Suprapubic skin (tissue), 4 donors: ENCODE measurements around the gene CHI3L1. TPM values are rescaled to one million over a fixed set of nuclear protein-coding genes. Genes with fewer than 3 reads are reported as not detected.

ENCODE experiments used
- DNase-seq, 2 donors: peaks; one replicate each; pipeline ENCODE4 v3.0.0-alpha.2; 2019; ENCODE audit warnings: low spot score in 2 of 2
- H3K27ac ChIP-seq: fragments of 200-600 bp; sonication (generic); one replicate; pipeline ENCODE4 v1.5.1; 2019
- H3K27me3 ChIP-seq: fragments of 200-600 bp; sonication (generic); one replicate; pipeline ENCODE4 v1.5.1; 2019
- H3K36me3 ChIP-seq: fragments of 200-600 bp; sonication (generic); one replicate; pipeline ENCODE4 v1.5.1; 2019
- H3K4me1 ChIP-seq: fragments of 200-600 bp; sonication (generic); one replicate; pipeline ENCODE4 v1.5.1; 2019
- H3K4me3 ChIP-seq: fragments of 200-600 bp; sonication (generic); one replicate; pipeline ENCODE4 v1.5.1; 2019; ENCODE audit warnings: mild to moderate bottlenecking
- H3K9me3 ChIP-seq: fragments of 200-600 bp; sonication (generic); one replicate; pipeline ENCODE4 v1.5.1; 2019
- CTCF ChIP-seq, 2 donors: fragments of 200-600 bp in 1 of 2; fragments of 450-650 bp in 1 of 2; sonication (generic) in 1 of 2; IDR thresholded peaks; one replicate each; pipeline ENCODE4 v1.5.1; 2016 to 2019; ENCODE audit warnings: antibody characterized with exemption in 2 of 2, mild to moderate bottlenecking in 1 of 2, moderate library complexity in 1 of 2
- EP300 ChIP-seq: sonication (generic); formaldehyde crosslinking; IDR thresholded peaks from one replicate; pipeline ENCODE4 v1.6.1; 2017; ENCODE audit warnings: antibody characterized with exemption
- POLR2A ChIP-seq, 2 donors: fragments of 450-650 bp; IDR thresholded peaks; one replicate each; pipeline ENCODE4 v1.6.1; 2017; ENCODE audit warnings: antibody characterized with exemption in 2 of 2, mild to moderate bottlenecking in 2 of 2, moderate library complexity in 2 of 2
- POLR2AphosphoS5 ChIP-seq, 3 donors: sonication (generic); formaldehyde crosslinking; IDR thresholded peaks; one replicate each; pipeline ENCODE4 v1.6.1; 2017; ENCODE audit warnings: antibody characterized with exemption in 3 of 3
- WGBS: methylation state at CpG from one replicate; pipeline ENCODE4 v1.1.5; 2018; 5-methylcytosine and 5-hydroxymethylcytosine counted together
- total RNA-seq, 4 donors: library from RNA; depleted of rRNA; stranded (reverse); fragments of >200 nt; gene quantifications; one replicate each; pipeline ENCODE4 v1.1.0, GENCODE V29; 2016

CHI3L1 gene
- total RNA-seq, 4 donors from 2014 or later = 100 to 257 (median 128) TPM

DNA sequence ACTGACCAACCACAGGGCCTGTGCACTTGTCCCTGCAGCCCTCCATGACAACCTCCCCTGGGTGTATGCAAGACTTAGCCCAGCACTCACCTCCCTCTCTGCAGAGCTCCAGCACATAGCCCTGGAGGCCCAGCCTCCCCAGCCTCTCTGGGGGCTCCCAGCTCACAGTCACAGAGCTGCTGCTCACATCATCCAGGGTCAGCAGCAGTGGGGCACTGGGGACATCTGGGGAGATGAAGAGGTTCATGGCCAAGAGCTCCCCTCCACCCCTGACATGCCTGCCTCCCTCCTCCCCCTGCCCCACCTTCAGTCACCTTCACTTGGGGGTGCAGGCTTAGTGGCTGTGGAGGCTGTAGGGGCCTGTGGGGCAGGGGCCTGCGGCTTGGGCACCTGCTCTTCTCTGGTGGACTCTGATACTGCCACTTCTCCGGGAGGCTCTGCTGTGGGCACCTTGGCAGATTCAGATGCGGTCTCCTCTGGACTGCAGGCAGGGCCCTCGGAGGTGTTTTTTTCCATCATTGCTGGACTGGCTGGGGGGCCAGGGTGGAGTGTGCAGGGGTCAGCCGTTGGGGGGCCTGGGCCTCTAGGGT lies 11.2 kb downstream of the CHI3L1 start, which contains the start of gene MYBPH:
Gene MYBPH, minus strand, starts transcription at position 590 of the 590 bp plus-strand sequence. Its CDS starts 71 bp downstream, at position 519.
- no peaks in the 10 kb centered on the region for H3K36me3 ChIP-seq
- DNase-seq = peak in 1 of 2 donors; percentile 46
- no peaks in the 10 kb centered on the region for H3K4me1 ChIP-seq
- no peak for TF ChIP-seq EP300
- no peak for TF ChIP-seq POLR2A (IDR thresholded peaks at IDR 0.05)
- TF ChIP-seq CTCF (IDR thresholded peaks at IDR 0.05) = no peak
- no peak for TF ChIP-seq POLR2AphosphoS5 (IDR thresholded peaks at IDR 0.05)
- no peaks in the 10 kb centered on the region for H3K9me3 ChIP-seq
- H3K27ac ChIP-seq = no peak within 1 kb of the TSS
- H3K4me3 ChIP-seq = no peak within 1 kb of the TSS
- WGBS = 59% methylated on average over 2 of the region's 5 CpGs
- peaks cover 3% of the 10 kb centered on the region for H3K27me3 ChIP-seq

DNA sequence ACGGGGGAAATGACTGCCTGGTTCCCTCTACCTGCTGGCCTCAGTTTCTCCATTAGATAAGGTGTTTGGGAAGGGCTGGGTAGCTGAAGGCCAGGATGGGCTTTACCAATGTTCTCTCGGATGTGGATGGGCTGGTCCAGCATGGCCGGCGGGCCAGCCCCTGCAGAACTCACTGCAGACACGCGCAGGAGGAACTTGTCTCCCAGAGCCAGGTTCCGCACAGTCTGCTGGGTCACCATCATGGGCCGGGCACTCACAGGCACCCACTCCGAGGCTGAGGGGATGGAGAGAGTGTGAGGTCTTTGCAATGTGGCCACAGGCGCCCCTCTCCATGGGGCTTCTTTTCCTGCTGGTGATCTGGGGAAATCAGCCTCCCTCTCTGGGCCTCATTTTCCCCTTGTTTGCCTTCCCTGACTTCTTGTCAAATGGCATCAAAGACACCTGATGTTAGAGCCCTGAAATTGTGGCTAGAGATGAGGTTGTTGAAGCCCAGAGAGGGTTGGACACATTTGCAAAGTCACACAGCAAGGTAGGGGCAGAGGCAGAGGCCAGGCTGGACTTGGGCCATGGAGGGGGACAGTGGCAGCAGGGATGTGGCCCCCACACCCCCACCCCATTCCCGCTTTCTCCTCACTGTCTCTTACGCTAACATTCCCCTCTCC lies 12.0 kb downstream of the CHI3L1 start:
- DNase-seq = peak in 1 of 2 donors; percentile 29
- H3K4me1 ChIP-seq = no peaks in the 10 kb centered on the region

GRCh38 chr1:203173566-203173965 lies 12.9 kb downstream of the CHI3L1 start:
- peaks cover 3% of the 10 kb centered on the region for H3K27me3 ChIP-seq
- H3K27ac ChIP-seq = no peak overlapping the region
- H3K36me3 ChIP-seq = no peaks in the 10 kb centered on the region
- H3K4me3 ChIP-seq = no peak overlapping the region
- no peaks in the 10 kb centered on the region for H3K9me3 ChIP-seq
- DNase-seq = peak in 1 of 2 donors; percentile 8
- TF ChIP-seq CTCF (IDR thresholded peaks at IDR 0.05) (no peak), EP300 (no peak), POLR2AphosphoS5 (IDR thresholded peaks at IDR 0.05) (no peak), POLR2A (IDR thresholded peaks at IDR 0.05) (no peak)
- no peaks in the 10 kb centered on the region for H3K4me1 ChIP-seq
- WGBS = 80% methylated on average over 4 of the region's 5 CpGs

More for the DNA sequence above, 12.0 kb downstream of the CHI3L1 start:
- 93% methylated on average over 12 of the region's 12 CpGs for WGBS
- Histone ChIP-seq H3K27me3 (peaks cover 3% of the 10 kb centered on the region), H3K27ac (no peak overlapping the region), H3K36me3 (no peaks in the 10 kb centered on the region), H3K4me3 (no peak overlapping the region), H3K9me3 (no peaks in the 10 kb centered on the region)
- TF ChIP-seq CTCF (IDR thresholded peaks at IDR 0.05) = no peak
- no peak for TF ChIP-seq POLR2AphosphoS5 (IDR thresholded peaks at IDR 0.05)

DNA sequence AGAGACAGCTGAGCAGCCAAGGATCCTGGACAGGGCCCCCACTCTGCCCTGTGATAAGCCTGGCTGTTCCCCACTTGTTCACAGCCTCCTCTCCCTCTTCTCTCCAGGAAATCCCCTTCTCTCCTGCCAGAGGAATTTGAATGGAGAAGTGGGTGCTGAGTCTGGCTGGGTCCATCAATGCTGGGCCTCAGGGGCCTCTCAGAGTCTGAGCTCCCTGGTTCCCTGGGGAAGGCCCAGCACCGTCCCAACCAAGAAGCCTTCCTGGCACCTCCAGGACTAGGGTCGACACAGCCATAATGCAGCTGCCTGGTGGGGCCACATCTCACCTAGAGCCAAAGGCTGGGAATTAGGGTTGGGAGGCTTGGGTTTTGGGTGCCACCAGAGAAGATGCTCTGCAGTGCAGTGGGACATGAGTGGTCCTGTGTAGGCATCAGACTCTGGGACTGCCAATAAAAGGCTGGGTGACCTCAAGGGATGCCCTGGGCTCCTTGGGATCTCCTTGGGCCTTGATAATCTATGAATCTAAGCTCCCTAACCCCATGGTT lies 13.4 kb downstream of the CHI3L1 start:
- H3K36me3 ChIP-seq = no peaks in the 10 kb centered on the region
- H3K9me3 ChIP-seq = no peaks in the 10 kb centered on the region
- H3K27me3 ChIP-seq = peaks cover 3% of the 10 kb centered on the region
- DNase-seq = peak in 1 of 2 donors; percentile 36
- H3K4me3 ChIP-seq = no peak overlapping the region
- TF ChIP-seq CTCF (IDR thresholded peaks at IDR 0.05) = no peak
- no peak for TF ChIP-seq POLR2A (IDR thresholded peaks at IDR 0.05)
- no peak for TF ChIP-seq POLR2AphosphoS5 (IDR thresholded peaks at IDR 0.05)
- no peak for TF ChIP-seq EP300
- no peak overlapping the region for H3K27ac ChIP-seq
- no peaks in the 10 kb centered on the region for H3K4me1 ChIP-seq
- 86% methylated on average over 1 of the region's 2 CpGs for WGBS
